ENCODE results near the gene MITF.
A peak's percentile ranks its signal among the peaks of the same experiment; 100 is the strongest.

Gene MITF, protein sequence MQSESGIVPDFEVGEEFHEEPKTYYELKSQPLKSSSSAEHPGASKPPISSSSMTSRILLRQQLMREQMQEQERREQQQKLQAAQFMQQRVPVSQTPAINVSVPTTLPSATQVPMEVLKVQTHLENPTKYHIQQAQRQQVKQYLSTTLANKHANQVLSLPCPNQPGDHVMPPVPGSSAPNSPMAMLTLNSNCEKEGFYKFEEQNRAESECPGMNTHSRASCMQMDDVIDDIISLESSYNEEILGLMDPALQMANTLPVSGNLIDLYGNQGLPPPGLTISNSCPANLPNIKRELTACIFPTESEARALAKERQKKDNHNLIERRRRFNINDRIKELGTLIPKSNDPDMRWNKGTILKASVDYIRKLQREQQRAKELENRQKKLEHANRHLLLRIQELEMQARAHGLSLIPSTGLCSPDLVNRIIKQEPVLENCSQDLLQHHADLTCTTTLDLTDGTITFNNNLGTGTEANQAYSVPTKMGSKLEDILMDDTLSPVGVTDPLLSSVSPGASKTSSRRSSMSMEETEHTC

DNA sequence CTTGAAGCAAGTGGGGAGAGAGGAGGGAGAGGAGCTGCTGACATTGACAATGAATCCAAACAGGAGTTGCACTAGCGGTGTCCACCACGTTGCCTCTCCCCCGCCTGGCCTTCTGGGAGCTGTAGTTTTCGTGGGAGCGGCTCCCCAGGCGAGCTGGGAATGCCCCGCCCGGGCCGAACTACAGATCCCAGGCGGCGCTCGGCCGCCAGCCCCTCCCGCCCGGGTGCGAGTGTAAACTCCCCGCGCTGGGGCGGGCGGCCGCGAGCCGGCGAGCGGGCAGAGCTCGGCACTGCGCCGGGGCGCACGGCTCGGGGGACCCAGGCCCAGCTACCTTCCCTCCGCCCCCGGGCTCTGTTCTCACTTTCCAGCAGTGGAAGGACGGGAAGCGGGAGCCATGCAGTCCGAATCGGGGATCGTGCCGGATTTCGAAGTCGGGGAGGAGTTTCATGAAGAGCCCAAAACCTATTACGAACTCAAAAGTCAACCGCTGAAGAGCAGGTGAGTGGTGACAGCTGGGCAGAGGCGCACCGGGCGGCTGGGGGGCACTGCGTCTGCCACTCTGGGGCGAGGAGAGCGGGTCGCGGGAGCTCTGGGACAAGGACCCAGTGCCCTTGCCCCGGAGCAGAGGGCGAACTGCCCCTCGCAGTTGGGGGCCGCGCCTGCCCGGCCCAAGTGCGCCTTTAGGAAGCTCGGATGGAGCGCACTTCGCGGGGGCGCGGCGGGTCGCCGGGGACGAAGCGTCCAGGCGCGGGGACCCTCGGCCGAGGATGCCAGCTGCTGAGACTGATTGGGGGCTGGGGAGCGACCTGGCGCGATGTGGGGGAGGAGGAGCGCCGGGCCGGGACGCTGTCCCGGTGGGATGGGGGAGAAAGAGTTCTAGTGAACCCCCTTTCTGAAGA is at the start of gene MITF:
Gene MITF, plus strand, starts transcription at position 261 of the 899 bp plus-strand sequence. Its CDS starts 134 bp downstream, at position 395.
- peak; percentile 90 for DNase-seq (ENCODE audit: low spot score)

DNA sequence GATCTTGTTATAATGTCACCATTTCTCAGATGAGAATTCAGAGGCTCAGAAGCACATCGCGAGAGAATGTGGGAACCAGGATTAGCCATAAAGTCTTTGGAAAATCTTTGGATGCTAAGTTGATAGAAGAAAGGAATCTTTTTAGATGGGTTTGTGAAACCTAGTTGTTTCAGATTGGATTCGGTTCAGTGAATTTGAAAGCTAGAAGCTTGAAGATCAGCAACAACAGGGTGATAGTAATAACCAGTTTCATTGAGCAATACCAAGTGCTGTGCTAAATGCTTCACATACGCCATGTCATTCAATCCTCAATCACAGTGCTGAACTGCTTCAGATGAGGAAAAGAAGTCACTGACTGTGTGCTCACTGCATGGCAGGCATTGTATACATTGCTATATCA is 47.4 kb upstream of the MITF start:
- no peak for DNase-seq (ENCODE audit: low spot score)

DNA sequence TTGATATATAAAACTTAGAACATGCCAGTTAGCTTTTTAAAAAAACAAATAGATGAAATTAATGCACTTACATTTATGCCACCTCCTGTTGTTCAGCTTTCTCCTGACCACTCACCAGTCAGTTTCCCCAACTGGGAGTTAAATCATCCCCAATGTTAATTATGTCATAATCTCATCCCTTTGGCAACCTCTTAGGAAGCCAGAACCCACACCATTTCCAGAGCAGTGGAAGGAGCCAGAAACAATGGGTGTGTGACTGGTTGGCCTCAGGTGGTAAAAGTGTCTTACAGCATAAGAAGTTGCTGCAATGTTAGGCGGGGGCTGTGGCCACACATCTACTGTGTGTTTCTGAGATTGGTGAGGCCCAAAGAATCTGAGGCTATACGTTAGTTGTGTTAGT is 46.5 kb upstream of the MITF start:
- no peak for DNase-seq (ENCODE audit: low spot score)

DNA sequence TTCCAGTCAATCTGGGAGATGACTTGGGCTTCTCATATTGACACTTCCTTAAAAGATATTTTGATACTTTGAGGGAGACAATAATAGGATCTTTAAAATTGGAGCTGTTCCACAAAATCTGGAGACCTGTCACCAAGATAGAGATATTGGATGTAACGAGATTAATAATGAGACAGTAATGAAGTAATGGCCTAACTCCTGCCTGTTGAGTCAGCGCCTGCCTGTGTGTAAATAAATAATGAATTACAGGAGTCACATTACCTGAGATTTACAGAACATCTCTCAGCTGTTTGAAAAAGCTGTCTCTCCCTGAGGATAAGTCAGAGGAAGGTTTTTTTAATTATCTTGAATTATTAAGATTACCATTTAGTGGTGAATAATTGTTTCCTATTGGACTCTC is 43.8 kb upstream of the MITF start:
- DNase-seq (ENCODE audit: low spot score): no peak

- DNase-seq (ENCODE audit: low spot score): no peak
These were observed 43.3 kb upstream of the MITF start for GRCh38 chr3:69695933-69696332.

DNA sequence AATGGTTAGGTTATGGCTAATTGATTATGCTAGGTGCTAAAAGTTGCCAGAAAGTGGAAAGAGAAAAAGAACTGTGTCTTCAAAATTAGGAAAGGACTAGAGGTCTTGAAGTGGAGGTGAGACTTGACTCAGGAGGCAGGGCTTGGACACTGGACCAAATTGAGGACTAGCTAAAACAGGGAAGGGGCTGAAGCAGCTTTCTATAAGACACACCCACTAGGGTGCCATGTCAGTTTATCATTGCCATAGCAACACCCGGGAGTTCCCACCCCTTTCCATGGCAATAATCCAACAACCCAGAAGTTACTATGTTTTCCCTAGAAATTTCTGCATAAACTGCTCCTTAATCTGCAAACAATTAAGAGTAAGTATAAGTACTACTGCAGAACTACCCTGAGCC is 42.9 kb upstream of the MITF start:
- DNase-seq (ENCODE audit: low spot score): no peak

- no peak for DNase-seq (ENCODE audit: low spot score)
These were observed 41.9 kb upstream of the MITF start for GRCh38 chr3:69697381-69697780.

DNA sequence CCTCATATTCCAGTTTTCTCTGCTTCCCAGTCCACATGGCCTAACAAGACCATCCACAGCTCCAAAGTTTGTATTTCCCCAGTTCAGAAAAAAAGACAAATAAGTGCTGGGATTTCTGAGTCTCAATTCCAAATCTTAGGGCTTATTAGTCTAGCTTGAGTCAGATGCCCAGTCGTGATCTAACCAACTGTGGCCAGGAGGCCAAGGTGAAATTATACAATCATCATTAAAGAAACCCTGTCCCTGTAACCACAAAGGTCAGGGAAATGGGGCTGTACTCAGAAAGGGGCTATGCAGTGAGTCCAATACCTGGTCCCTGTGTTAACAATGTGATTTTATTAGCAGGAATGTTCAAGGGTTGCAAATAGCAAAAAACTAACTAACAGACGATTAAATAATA is 40.5 kb upstream of the MITF start:
- DNase-seq (ENCODE audit: low spot score): no peak

- no peak for DNase-seq (ENCODE audit: low spot score)
These were observed 40.1 kb upstream of the MITF start for GRCh38 chr3:69699183-69699582.

- no peak for DNase-seq (ENCODE audit: low spot score)
These were observed 38.3 kb upstream of the MITF start for GRCh38 chr3:69700949-69701348.

DNA sequence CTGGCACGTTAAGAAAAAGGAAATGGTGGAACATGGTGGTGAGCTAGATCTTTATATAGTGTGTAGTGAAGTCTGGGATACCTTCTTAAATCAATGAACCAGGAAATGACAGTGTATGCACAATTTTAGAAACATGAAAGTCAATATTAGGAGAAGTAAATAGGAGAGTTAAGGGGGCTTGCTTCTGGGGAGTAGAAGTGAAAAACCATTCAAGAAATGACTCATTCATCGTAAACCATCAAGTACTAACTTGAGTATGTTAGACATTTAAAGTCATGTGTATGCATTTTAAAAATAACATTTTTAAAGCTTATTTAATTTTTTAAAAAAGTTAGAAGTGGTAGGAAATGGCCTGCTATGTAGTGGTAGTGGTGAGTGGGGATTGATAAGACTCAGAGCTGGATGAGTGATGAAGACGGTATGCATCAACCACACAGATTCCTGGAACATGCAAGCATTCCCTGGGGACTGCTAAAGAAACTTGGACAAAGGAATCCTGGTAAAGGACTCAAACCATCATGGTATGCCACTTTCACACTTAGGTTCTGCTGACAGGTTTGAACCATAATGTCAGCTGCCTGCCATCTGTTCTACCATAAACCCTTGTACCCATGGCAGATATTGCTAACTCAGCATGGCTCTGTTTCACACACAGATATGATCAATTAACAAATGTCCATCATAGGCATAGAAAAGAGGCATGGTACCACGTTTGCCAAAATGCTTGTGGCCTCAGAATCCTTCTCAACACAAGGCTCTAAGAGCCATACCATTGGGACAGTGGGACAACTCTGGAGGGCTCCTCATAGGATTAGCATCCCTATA is 28.9 kb upstream of the MITF start:
- no peak for DNase-seq (ENCODE audit: low spot score)

DNA sequence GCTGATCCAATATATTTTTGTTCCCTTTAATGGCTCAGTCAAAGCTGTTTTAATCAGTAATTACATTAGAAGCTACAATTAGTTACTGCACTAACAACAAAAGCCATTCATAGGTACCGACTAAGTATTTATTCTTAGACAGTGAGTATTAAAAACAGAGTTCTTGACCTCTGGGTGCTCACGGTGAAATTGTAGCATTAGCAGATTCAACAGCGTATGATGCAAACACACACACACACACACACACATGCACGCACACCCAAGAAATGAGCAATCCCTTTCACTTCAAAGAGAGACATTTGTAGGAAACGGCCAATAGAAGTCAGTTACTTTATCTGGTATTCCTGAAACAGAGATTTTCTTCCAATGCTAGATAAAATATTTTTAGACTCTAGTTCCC is 27.0 kb upstream of the MITF start:
- no peak for DNase-seq (ENCODE audit: low spot score)

DNA sequence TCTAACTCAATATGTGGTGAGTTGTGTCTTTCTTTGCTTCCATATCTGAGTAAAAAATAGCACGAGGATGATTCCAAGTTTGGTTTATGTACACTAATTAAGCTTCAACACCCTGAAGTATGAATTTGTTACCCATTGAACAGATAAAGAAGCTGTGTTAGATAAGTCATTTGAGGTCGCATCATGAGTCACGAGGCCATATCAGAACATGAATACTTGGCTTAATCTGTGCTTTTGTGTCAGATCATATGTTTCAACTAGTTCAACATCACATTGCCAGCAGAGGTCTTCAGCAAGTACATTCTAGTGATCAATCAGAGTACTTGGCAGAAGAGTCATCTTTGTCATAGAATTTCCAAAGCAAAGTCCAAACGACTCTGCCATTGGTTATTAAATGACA is 26.3 kb upstream of the MITF start:
- no peak for DNase-seq (ENCODE audit: low spot score)

DNA sequence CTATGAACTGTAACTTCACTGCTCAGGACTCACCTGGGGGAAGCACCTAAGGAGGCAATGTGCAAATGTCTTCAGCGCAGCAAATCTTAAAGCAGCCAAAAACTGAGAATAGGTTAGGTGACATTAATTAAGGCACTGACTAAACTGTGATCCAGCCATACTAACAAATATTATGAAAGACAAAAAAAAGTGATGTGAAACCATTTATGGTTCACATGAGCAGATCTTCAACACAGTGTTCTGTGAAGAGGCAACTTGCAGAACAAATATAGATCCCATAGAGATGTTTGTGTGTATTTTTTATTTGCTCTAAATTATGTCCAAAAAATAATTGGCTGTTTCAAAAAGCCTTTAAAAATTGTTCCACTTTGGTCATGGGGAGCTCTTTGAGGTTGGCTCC is 24.1 kb upstream of the MITF start:
- no peak for DNase-seq (ENCODE audit: low spot score)

GRCh38 chr3:69716119-69716518 is 23.1 kb upstream of the MITF start:
- no peak for DNase-seq (ENCODE audit: low spot score)

GRCh38 chr3:69718866-69719586 is 20.2 kb upstream of the MITF start:
- no peak for DNase-seq (ENCODE audit: low spot score)

- DNase-seq (ENCODE audit: low spot score): no peak
These were observed 19.6 kb upstream of the MITF start for GRCh38 chr3:69719587-69720122.

DNA sequence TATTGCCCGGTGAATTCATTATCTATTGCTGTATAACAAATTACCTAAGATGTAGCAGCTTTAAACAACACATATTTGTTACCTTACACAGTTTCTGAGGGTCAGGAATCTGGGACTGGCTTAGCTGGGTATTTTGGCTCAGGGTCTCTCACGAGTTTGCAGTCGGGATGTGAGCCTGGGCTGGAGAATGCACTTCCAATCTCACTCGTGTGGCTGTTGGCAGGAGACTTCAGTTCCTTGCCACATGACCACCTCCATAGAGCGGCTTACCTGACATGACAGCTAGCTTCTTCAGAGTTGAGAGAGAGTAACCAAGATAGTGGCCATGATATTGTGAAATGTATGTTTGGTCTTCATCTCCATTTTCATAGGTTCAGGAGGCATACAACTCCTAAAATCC is 18.4 kb upstream of the MITF start:
- DNase-seq (ENCODE audit: low spot score): no peak

- no peak for DNase-seq (ENCODE audit: low spot score)
These were observed 15.9 kb upstream of the MITF start for GRCh38 chr3:69723389-69723788.

DNA sequence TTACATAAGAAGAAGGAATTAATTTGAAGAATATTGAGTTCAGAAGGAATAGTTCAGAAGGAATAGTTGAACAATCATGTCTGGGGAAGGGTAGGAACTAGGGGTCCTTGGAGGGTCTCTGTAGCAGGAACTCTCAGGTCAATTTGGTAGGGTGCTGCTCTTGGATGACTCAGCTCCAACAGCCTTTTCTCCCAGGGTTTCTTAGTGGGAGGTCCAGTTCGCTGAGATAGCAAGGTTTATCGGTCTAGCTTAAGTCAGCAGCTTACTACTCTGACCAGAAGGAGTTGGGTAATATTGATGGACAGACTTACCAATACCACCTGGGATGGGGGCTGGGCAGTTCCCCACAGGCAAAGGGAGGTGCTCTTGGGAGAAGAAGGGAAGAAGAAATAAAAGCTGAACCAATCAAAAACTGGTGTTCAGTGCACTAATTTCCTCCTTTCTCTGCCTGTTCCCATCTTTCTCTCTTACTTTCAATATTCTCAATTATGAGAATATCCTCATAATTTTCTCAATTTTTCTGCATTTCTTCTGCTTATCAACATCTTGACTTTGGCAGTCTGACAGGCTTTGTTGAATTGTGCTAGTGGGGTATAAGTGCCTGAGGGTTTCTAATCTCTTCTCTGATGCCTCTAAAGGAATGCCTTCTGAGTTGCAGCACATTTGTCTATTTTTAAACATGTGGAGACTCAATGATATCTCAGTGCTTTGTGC is 14.4 kb upstream of the MITF start:
- DNase-seq (ENCODE audit: low spot score): no peak

All from SW480 (cell line).